ENCODE data around the gene FAM184B. TPM values are rescaled to one million over a fixed set of nuclear protein-coding genes. Genes with fewer than 3 reads are reported as not detected.

The FAM184B gene
- total RNA-seq, 2 donors from 2014 or later, result not detected

- H3K27ac ChIP-seq, result no peak overlapping the region
- TF ChIP-seq CTCF (IDR thresholded peaks at IDR 0.05), result no peak
- H3K9me3 ChIP-seq, result no peaks in the 10 kb centered on the region
- no peaks in the 10 kb centered on the region for H3K36me3 ChIP-seq
- H3K4me1 ChIP-seq, result no peaks in the 10 kb centered on the region
- H3K27me3 ChIP-seq, result no peaks in the 10 kb centered on the region
- no peak for DNase-seq (ENCODE audit: low spot score)
- no peak overlapping the region for H3K4me3 ChIP-seq
Observed at GRCh38 chr4:17757621-17758020, 23.8 kb downstream of the FAM184B start.

GRCh38 chr4:17753646-17754045 lies 27.8 kb downstream of the FAM184B start:
- H3K9me3 ChIP-seq, result no peaks in the 10 kb centered on the region
- H3K4me1 ChIP-seq, result no peaks in the 10 kb centered on the region
- no peaks in the 10 kb centered on the region for H3K36me3 ChIP-seq
- H3K27me3 ChIP-seq, result no peaks in the 10 kb centered on the region
- DNase-seq (ENCODE audit: low spot score), result no peak
- no peak for TF ChIP-seq CTCF (IDR thresholded peaks at IDR 0.05)
- no peak overlapping the region for H3K27ac ChIP-seq
- no peak overlapping the region for H3K4me3 ChIP-seq

- no peak for DNase-seq (ENCODE audit: low spot score)
- no peaks in the 10 kb centered on the region for H3K4me1 ChIP-seq
- H3K27me3 ChIP-seq, result no peaks in the 10 kb centered on the region
- H3K9me3 ChIP-seq, result no peaks in the 10 kb centered on the region
- no peak overlapping the region for H3K4me3 ChIP-seq
- no peak overlapping the region for H3K27ac ChIP-seq
- TF ChIP-seq CTCF (IDR thresholded peaks at IDR 0.05), result no peak
- H3K36me3 ChIP-seq, result no peaks in the 10 kb centered on the region
Observed at GRCh38 chr4:17740702-17741101, 40.7 kb downstream of the FAM184B start.

GRCh38 chr4:17736484-17736883 lies 44.9 kb downstream of the FAM184B start:
- no peak for TF ChIP-seq CTCF (IDR thresholded peaks at IDR 0.05)
- no peaks in the 10 kb centered on the region for H3K36me3 ChIP-seq
- H3K4me1 ChIP-seq, result no peaks in the 10 kb centered on the region
- no peak overlapping the region for H3K4me3 ChIP-seq
- no peak for DNase-seq (ENCODE audit: low spot score)
- no peaks in the 10 kb centered on the region for H3K9me3 ChIP-seq
- no peak overlapping the region for H3K27ac ChIP-seq
- no peaks in the 10 kb centered on the region for H3K27me3 ChIP-seq

GRCh38 chr4:17726911-17727310 lies 54.5 kb downstream of the FAM184B start:
- no peak for DNase-seq (ENCODE audit: low spot score)
- TF ChIP-seq CTCF (IDR thresholded peaks at IDR 0.05), result no peak
- Histone ChIP-seq H3K27ac (no peak overlapping the region), H3K27me3 (no peaks in the 10 kb centered on the region), H3K4me1 (no peaks in the 10 kb centered on the region), H3K9me3 (no peaks in the 10 kb centered on the region), H3K36me3 (no peaks in the 10 kb centered on the region), H3K4me3 (no peak overlapping the region)

GRCh38 chr4:17723648-17724047 lies 57.8 kb downstream of the FAM184B start:
- Histone ChIP-seq H3K4me3 (no peak overlapping the region), H3K36me3 (no peaks in the 10 kb centered on the region), H3K4me1 (no peaks in the 10 kb centered on the region), H3K27me3 (no peaks in the 10 kb centered on the region), H3K9me3 (no peaks in the 10 kb centered on the region), H3K27ac (no peak overlapping the region)
- TF ChIP-seq CTCF (IDR thresholded peaks at IDR 0.05), result no peak
- DNase-seq (ENCODE audit: low spot score), result no peak
